ENCODE results near the gene GAS2L2.

DNA sequence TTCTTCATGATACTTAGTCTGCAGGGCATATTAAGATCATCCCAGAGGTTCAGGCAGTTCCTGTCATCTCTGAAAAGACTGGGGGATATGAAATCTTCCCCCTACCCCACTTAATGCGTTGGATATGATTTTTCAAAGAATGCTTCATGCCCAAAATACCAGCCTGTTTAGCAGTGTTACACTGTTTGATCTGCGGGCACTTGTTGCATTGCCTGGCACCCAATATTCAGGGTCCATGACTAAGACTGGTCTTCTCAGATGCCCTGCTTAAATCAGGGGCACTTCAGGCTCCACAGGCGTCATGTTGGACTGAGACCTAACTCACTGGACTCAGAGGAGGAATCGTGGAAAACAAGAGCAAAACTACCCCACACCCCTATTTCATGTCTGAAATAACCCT lies 28.0 kb downstream of the GAS2L2 start:
- TF ChIP-seq EZH2 (IDR thresholded peaks at IDR 0.05) (no peak), FOXP2 (optimal IDR thresholded peaks at IDR 0.05; ENCODE audit: control extremely low read depth, extremely low read length, insufficient read depth) (no peak)

Measured in SK-N-MC (cell line).